Measurements from ENCODE around the gene IRS4. TPM values are rescaled to one million over a fixed set of nuclear protein-coding genes. Genes with fewer than 3 reads are reported as not detected.

IRS4 gene
- total and polyA plus RNA-seq, 10 of the 15 experiments (the other 5 are each of a cell fraction or from before 2014, with no cell fraction given): 0.03 to 0.11 (median 0.04) TPM; not detected in 7

DNA sequence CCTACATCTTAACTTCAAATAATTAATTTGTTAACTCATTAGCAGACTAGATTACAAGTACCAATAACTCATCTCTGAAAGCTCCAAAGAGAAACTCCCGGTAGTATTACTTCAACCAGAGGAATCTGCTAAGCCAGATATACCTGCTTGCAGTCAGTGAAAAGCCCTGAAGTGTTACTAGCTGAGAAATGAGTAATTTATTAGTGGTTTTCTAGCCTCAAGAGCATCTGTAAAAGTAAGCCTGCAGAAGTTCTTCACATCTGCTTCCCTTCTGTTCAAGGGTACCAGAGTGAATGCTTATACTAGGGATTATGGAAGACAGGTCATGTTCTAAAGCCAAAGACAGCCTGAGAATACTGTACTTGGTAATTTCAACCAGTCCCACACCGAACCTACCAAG, 34.7 kb downstream of the IRS4 start:
- Histone ChIP-seq H3K4me2 (ENCODE audit: control insufficient read depth, insufficient read depth) (no peak overlapping the region), H3K27me3 (replicated peaks in 1 of 2; ENCODE audit: control insufficient read depth in 2 of 2, insufficient read depth in 2 of 2, low read length in 1 of 2) (no peaks in the 10 kb centered on the region), H3K4me3 (no peak overlapping the region), H3K36me3 (ENCODE audit: control insufficient read depth in 2 of 2, insufficient read depth in 2 of 2, low read length in 1 of 2) (no peaks in the 10 kb centered on the region), H3K9me3 (replicated peaks; ENCODE audit: control insufficient read depth, insufficient read depth, low read length) (no peaks in the 10 kb centered on the region), H3K79me2 (ENCODE audit: control insufficient read depth, insufficient read depth, low read length) (no peaks in the 10 kb centered on the region), H3K27ac (ENCODE audit: control insufficient read depth, insufficient read depth) (no peak overlapping the region), H2AFZ (ENCODE audit: control insufficient read depth, low read depth, low read length) (no peak overlapping the region), H3K9ac (ENCODE audit: control insufficient read depth, insufficient read depth, low read length) (no peak overlapping the region), H3K4me1 (ENCODE audit: control insufficient read depth, insufficient read depth, low read length) (no peaks in the 10 kb centered on the region), H4K20me1 (ENCODE audit: control insufficient read depth, insufficient read depth) (no peaks in the 10 kb centered on the region)
- ChIA-PET CTCF (interaction anchor here (1.2 to 7.2 kb wide), 4 partner anchors 117 to 1189 kb away, joined by 4 to 359 read pairs (median 14); no protein-coding TSS in a partner anchor), POLR2A (interaction anchor here (0.8 kb wide), 1 partner anchor 683 kb away, joined by 3 read pairs; no protein-coding TSS in a partner anchor), SMC1A (ENCODE audit: uncharacterized antibody, unreplicated experiment) (interaction anchor here (1.0 to 12.3 kb wide), 5 partner anchors 10 to 1189 kb away, joined by 3 to 361 read pairs (median 4); no protein-coding TSS in a partner anchor), RAD21 (ENCODE audit: unreplicated experiment) (interaction anchor here (9.0 kb wide), 1 partner anchor 682 kb away, joined by 330 read pairs; no protein-coding TSS in a partner anchor)
- 0% methylated on average over 2 of the region's 2 CpGs for WGBS (ENCODE audit: insufficient coverage, insufficient replicate concordance, low lambda C conversion rate, missing lambda C conversion rate)
- FAIRE-seq: no peak
- in situ Hi-C loops (cut with MboI) (loop anchor here (5.0 kb wide), 1 partner anchor 686 kb away; no protein-coding TSS in a partner anchor), intact Hi-C loops (cut with micrococcal nuclease; ENCODE audit: unreplicated experiment) (loop anchor here (2.0 kb wide), 1 partner anchor 569 kb away; no protein-coding TSS in a partner anchor)
- no peak for DNase-seq (ENCODE audit: low read depth, low spot score)
- no peak for ATAC-seq
- TF ChIP-seq YBX1 (IDR thresholded peaks at IDR 0.05): no peak
- TF ChIP-seq NFYA (IDR thresholded peaks at IDR 0.05; ENCODE audit: borderline replicate concordance, low read depth, low read length): no peak
- TF ChIP-seq PAX5 (IDR thresholded peaks at IDR 0.05; ENCODE audit: borderline replicate concordance, low read depth, low read length): no peak
- TF ChIP-seq HDAC6 (IDR thresholded peaks at IDR 0.05; ENCODE audit: unreplicated experiment): no peak
- TF ChIP-seq, protein P1, sequence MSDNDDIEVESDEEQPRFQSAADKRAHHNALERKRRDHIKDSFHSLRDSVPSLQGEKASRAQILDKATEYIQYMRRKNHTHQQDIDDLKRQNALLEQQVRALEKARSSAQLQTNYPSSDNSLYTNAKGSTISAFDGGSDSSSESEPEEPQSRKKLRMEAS (IDR thresholded peaks at IDR 0.05; ENCODE audit: low read depth, low read length): no peak
- TF ChIP-seq PAX8 (IDR thresholded peaks at IDR 0.05): no peak
- no peak for TF ChIP-seq EED (IDR thresholded peaks at IDR 0.05; ENCODE audit: low read depth)
- TF ChIP-seq FOS (IDR thresholded peaks at IDR 0.05; ENCODE audit: borderline replicate concordance, extremely low read depth, insufficient read length): no peak
- TF ChIP-seq HDGF (IDR thresholded peaks at IDR 0.05): no peak
- TF ChIP-seq HCFC1 (IDR thresholded peaks at IDR 0.05; ENCODE audit: low read length): no peak
- TF ChIP-seq IKZF2 (IDR thresholded peaks at IDR 0.05): no peak
- TF ChIP-seq, protein P2, sequence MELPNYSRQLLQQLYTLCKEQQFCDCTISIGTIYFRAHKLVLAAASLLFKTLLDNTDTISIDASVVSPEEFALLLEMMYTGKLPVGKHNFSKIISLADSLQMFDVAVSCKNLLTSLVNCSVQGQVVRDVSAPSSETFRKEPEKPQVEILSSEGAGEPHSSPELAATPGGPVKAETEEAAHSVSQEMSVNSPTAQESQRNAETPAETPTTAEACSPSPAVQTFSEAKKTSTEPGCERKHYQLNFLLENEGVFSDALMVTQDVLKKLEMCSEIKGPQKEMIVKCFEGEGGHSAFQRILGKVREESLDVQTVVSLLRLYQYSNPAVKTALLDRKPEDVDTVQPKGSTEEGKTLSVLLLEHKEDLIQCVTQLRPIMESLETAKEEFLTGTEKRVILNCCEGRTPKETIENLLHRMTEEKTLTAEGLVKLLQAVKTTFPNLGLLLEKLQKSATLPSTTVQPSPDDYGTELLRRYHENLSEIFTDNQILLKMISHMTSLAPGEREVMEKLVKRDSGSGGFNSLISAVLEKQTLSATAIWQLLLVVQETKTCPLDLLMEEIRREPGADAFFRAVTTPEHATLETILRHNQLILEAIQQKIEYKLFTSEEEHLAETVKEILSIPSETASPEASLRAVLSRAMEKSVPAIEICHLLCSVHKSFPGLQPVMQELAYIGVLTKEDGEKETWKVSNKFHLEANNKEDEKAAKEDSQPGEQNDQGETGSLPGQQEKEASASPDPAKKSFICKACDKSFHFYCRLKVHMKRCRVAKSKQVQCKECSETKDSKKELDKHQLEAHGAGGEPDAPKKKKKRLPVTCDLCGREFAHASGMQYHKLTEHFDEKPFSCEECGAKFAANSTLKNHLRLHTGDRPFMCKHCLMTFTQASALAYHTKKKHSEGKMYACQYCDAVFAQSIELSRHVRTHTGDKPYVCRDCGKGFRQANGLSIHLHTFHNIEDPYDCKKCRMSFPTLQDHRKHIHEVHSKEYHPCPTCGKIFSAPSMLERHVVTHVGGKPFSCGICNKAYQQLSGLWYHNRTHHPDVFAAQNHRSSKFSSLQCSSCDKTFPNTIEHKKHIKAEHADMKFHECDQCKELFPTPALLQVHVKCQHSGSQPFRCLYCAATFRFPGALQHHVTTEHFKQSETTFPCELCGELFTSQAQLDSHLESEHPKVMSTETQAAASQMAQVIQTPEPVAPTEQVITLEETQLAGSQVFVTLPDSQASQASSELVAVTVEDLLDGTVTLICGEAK (IDR thresholded peaks at IDR 0.05; ENCODE audit: borderline replicate concordance): no peak
- TF ChIP-seq DPF2 (IDR thresholded peaks at IDR 0.05): no peak
- TF ChIP-seq BACH1 (IDR thresholded peaks at IDR 0.05; ENCODE audit: borderline replicate concordance): no peak
- TF ChIP-seq RELA (IDR thresholded peaks at IDR 0.05; ENCODE audit: borderline replicate concordance, partially characterized antibody): no peak
- no peak for TF ChIP-seq BHLHE40 (IDR thresholded peaks at IDR 0.05; ENCODE audit: borderline replicate concordance in 1 of 2, low read depth in 2 of 2, low read length in 1 of 2)
- TF ChIP-seq, protein P3, sequence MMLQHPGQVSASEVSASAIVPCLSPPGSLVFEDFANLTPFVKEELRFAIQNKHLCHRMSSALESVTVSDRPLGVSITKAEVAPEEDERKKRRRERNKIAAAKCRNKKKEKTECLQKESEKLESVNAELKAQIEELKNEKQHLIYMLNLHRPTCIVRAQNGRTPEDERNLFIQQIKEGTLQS (IDR thresholded peaks at IDR 0.05; ENCODE audit: borderline replicate concordance, extremely low read depth, low read depth, low read length): no peak
- TF ChIP-seq SP1 (IDR thresholded peaks at IDR 0.05; ENCODE audit: low read depth, low read length): no peak
- no peak for TF ChIP-seq ATF7 (IDR thresholded peaks at IDR 0.05; ENCODE audit: low read depth)
- BruUV-seq (replicated peaks): no TSS peak
